HCT116 (cell line): ENCODE results near the gene TNS2. TPM values are rescaled to one million over a fixed set of nuclear protein-coding genes. Genes with fewer than 3 reads are reported as not detected.
A peak's percentile ranks its signal among the peaks of the same experiment; 100 is the strongest.

Source experiments
- ATAC-seq: fragments of 200-7000 bp; cut with Tn5 transposase; 2 replicates; pipeline ENCODE4 v1.9.1; 2020; ENCODE audit warnings: mild to moderate bottlenecking, moderate library complexity
- BruUV-seq: library from RNA; stranded (reverse); fragments of 400-500 nt; replicated peaks from 2 replicates; lab custom pipeline; 2021; lab: Mats Ljungman, UMichigan
- CTCF ChIA-PET: fragments of 300-600 bp; sonication (Branson Sonifier 250); formaldehyde crosslinking; loops from one replicate; lab custom pipeline; 2021; ENCODE audit warnings: antibody characterized with exemption; lab: Charles Lee
- POLR2A ChIA-PET: fragments of 300-600, 350-600 bp; sonication (Branson Sonifier 250); formaldehyde crosslinking; loops from one replicate; lab custom pipeline; 2021; ENCODE audit warnings: antibody characterized with exemption; lab: Charles Lee
- RAD21 ChIA-PET, 2 experiments: fragments of 300-600 bp; sonication (Branson Sonifier 250); formaldehyde crosslinking; loops; one replicate each; lab custom pipeline; 2023; ENCODE audit warnings: low total read pairs in 2 of 2; ENCODE audit not compliant: uncharacterized antibody in 2 of 2, unreplicated experiment in 2 of 2, low non-redundant PET in 1 of 2; lab: Charles Lee
- DNase-seq: peaks from one replicate; pipeline ENCODE4 v3.0.0-alpha.2; 2010; ENCODE audit warnings: low read depth, low spot score
- H2AFZ ChIP-seq: fragments of 200-600 bp; shearing (Covaris generic), sonication (generic); 2 replicates; pipeline ENCODE4 v1.6.1; 2017; ENCODE audit warnings: low read depth, mixed run types, mixed read lengths, antibody characterized with exemption, low read length; ENCODE audit not compliant: poor library complexity, severe bottlenecking
- H3K27ac ChIP-seq: 2 replicates; pipeline ENCODE4 v1.5.1; 2012; ENCODE audit warnings: low read depth, low read length
- H3K27me3 ChIP-seq: fragments of 200-600 bp; sonication (generic); 2 replicates; pipeline ENCODE4 v1.6.1; 2016; ENCODE audit warnings: mixed run types, low read length, mixed read lengths; ENCODE audit not compliant: insufficient read depth
- H3K36me3 ChIP-seq, 2 experiments: fragments of 200-500 bp in 1 of 2; fragments of 200-600 bp in 1 of 2; sonication (Bioruptor generic) in 1 of 2; sonication (generic) in 1 of 2; 2 replicates each; pipeline versions ENCODE4 v1.5.1 to v1.6.1; 2014 to 2016; ENCODE audit warnings: low read length in 2 of 2, inconsistent platforms in 1 of 2, mixed read lengths in 1 of 2, mixed run types in 1 of 2; ENCODE audit not compliant: insufficient read depth in 2 of 2, control insufficient read depth in 1 of 2
- H3K4me1 ChIP-seq, 2 experiments: fragments of 200-600 bp in 1 of 2; sonication (generic) in 1 of 2; 2 replicates each; pipeline versions ENCODE4 v1.5.1 to v1.6.1; 2012 to 2017; ENCODE audit warnings: low read length in 2 of 2, inconsistent platforms in 1 of 2, mild to moderate bottlenecking in 1 of 2, mixed read lengths in 1 of 2, mixed run types in 1 of 2, moderate library complexity in 1 of 2; ENCODE audit not compliant: insufficient read depth in 2 of 2, control insufficient read depth in 1 of 2
- H3K4me2 ChIP-seq: fragments of 200-600 bp; sonication (generic); 2 replicates; pipeline ENCODE4 v1.6.1; 2017; ENCODE audit warnings: mixed run types, low read length, mixed read lengths
- H3K4me3 ChIP-seq, 2 experiments: fragments of 200-600 bp in 1 of 2; sonication (generic) in 1 of 2; replicated peaks in 1 of 2; 2 replicates each; pipeline ENCODE4 v1.5.1; 2011 to 2016; ENCODE audit warnings: low read length in 2 of 2, control low read depth in 1 of 2, low read depth in 1 of 2, mild to moderate bottlenecking in 1 of 2, mixed read lengths in 1 of 2, mixed run types in 1 of 2
- H3K79me2 ChIP-seq: fragments of 200-600 bp; sonication (generic); 2 replicates; pipeline ENCODE4 v1.6.1; 2017; ENCODE audit warnings: mild to moderate bottlenecking, mixed run types, low read length, moderate library complexity, mixed read lengths; ENCODE audit not compliant: insufficient read depth
- H3K9ac ChIP-seq: fragments of 200-600 bp; sonication (generic); 2 replicates; pipeline ENCODE4 v1.6.1; 2016; ENCODE audit warnings: low read length, mixed read lengths
- H3K9me2 ChIP-seq: fragments of 200-600 bp; sonication (generic), shearing (Covaris generic); 2 replicates; pipeline ENCODE4 v1.6.1; 2017; ENCODE audit warnings: mixed run types, mild to moderate bottlenecking, moderate library complexity; ENCODE audit not compliant: insufficient read depth
- H3K9me3 ChIP-seq, 2 experiments: fragments of 200-500 bp in 1 of 2; fragments of 200-600 bp in 1 of 2; sonication (Bioruptor generic) in 1 of 2; sonication (generic) in 1 of 2; 2 replicates each; pipeline ENCODE4 v1.6.1; 2014 to 2017; ENCODE audit warnings: low read length in 2 of 2, mixed read lengths in 2 of 2, inconsistent platforms in 1 of 2, low read depth in 1 of 2, mild to moderate bottlenecking in 1 of 2, mixed run types in 1 of 2, moderate library complexity in 1 of 2; ENCODE audit not compliant: control insufficient read depth in 1 of 2, insufficient read depth in 1 of 2
- H4K20me1 ChIP-seq: fragments of 200-600 bp; sonication (generic), shearing (Covaris generic); 2 replicates; pipeline ENCODE4 v1.6.1; 2017; ENCODE audit warnings: mixed run types, mild to moderate bottlenecking, moderate library complexity; ENCODE audit not compliant: insufficient read depth
- ATF3 ChIP-seq: IDR thresholded peaks from 2 replicates; pipeline ENCODE4 v1.6.1; 2012
- CBX3 ChIP-seq: IDR thresholded peaks from 2 replicates; pipeline ENCODE4 v1.6.1; 2012; ENCODE audit warnings: low read depth
- CEBPB ChIP-seq: IDR thresholded peaks from 2 replicates; pipeline ENCODE4 v1.6.1; 2012; ENCODE audit warnings: low read depth
- CTCF ChIP-seq, 3 experiments: fragments of 200-600 bp in 1 of 3; sonication (generic) in 1 of 3; IDR thresholded peaks in 2 of 3; conservative IDR thresholded peaks in 1 of 3; 2 replicates each; pipeline ENCODE4 v1.5.1; 2012 to 2017; ENCODE audit warnings: low read depth in 2 of 3, low read length in 2 of 3, antibody characterized with exemption in 1 of 3, borderline replicate concordance in 1 of 3, control low read depth in 1 of 3, mild to moderate bottlenecking in 1 of 3, mixed read lengths in 1 of 3, mixed run types in 1 of 3, moderate library complexity in 1 of 3; ENCODE audit not compliant: insufficient read depth in 1 of 3
- EGR1 ChIP-seq: IDR thresholded peaks from 2 replicates; pipeline ENCODE4 v1.6.1; 2012; ENCODE audit warnings: low read depth
- ELF1 ChIP-seq: IDR thresholded peaks from 2 replicates; pipeline ENCODE4 v1.6.1; 2012; ENCODE audit warnings: low read depth, borderline replicate concordance
- EZH2 ChIP-seq: fragments of 200-600 bp; sonication (generic); IDR thresholded peaks from 2 replicates; pipeline ENCODE4 v1.6.1; 2017; ENCODE audit warnings: antibody characterized with exemption, mixed run types
- FOSL1 ChIP-seq: IDR thresholded peaks from 2 replicates; pipeline ENCODE4 v1.6.1; 2012; ENCODE audit warnings: low read depth
- JUND ChIP-seq: IDR thresholded peaks from 2 replicates; pipeline ENCODE4 v1.6.1; 2012
- MAX ChIP-seq: IDR thresholded peaks from 2 replicates; pipeline ENCODE4 v1.6.1; 2012
- POLR2A ChIP-seq: IDR thresholded peaks from 2 replicates; pipeline ENCODE4 v1.7.0; 2011; ENCODE audit warnings: borderline replicate concordance; ENCODE audit not compliant: insufficient read depth, insufficient read length; ENCODE audit errors: extremely low read depth
- POLR2AphosphoS5 ChIP-seq: IDR thresholded peaks from 2 replicates; pipeline ENCODE4 v1.6.1; 2011; ENCODE audit warnings: mild to moderate bottlenecking, low read depth, low read length, moderate library complexity
- REST ChIP-seq: IDR thresholded peaks from 2 replicates; pipeline ENCODE4 v1.6.1; 2012; ENCODE audit warnings: low read depth
- SP1 ChIP-seq: IDR thresholded peaks from 2 replicates; pipeline ENCODE4 v1.6.1; 2012; ENCODE audit warnings: low read depth
- YY1 ChIP-seq: IDR thresholded peaks from 2 replicates; pipeline ENCODE4 v1.6.1; 2011; ENCODE audit warnings: low read length, low read depth, moderate library complexity, mild to moderate bottlenecking; ENCODE audit not compliant: insufficient replicate concordance; ENCODE audit errors: extremely low read depth
- ZBTB33 ChIP-seq: IDR thresholded peaks from 2 replicates; pipeline ENCODE4 v1.6.1; 2011; ENCODE audit warnings: mild to moderate bottlenecking, low read length, moderate library complexity; ENCODE audit not compliant: insufficient replicate concordance; ENCODE audit errors: extremely low read depth
- ZFX ChIP-seq: fragments of 450-650 bp; IDR thresholded peaks from 2 replicates; pipeline ENCODE4 v1.6.1; 2017
- ZNF274 ChIP-seq: fragments of 200-500 bp; sonication (Bioruptor generic); IDR thresholded peaks from 2 replicates; pipeline ENCODE4 v1.6.1; 2014; ENCODE audit warnings: mild to moderate bottlenecking, low read depth, low read length, inconsistent platforms
- intact Hi-C: fragments of 100-400 bp; cut with micrococcal nuclease; formaldehyde crosslinking; loops from 2 replicates; pipeline ENCODE4 v1.10.0; 2022
- total RNA-seq: library from RNA; stranded (reverse); gene quantifications from one replicate; pipeline ENCODE4 v1.2.1, GENCODE V29; 2021; ENCODE audit not compliant: unreplicated experiment

TNS2 gene
- total RNA-seq, 1 experiment from 2014 or later, result 25.7 TPM

- no peak overlapping the region for H2AFZ ChIP-seq
- intact Hi-C loops, result no loop called here
- no peak overlapping the region for H3K4me3 ChIP-seq
- H3K9me2 ChIP-seq, result no peaks in the 10 kb centered on the region
- no peak for ATAC-seq
- H3K9ac ChIP-seq, result no peak overlapping the region
- peaks cover 73 to 77% of the 10 kb centered on the region in 2 experiments for H3K36me3 ChIP-seq
- no peak overlapping the region for H3K27ac ChIP-seq
- H4K20me1 ChIP-seq, result peaks cover 20% of the 10 kb centered on the region; the same call in 1 of the 2 replicates
- TF ChIP-seq ZNF274 (no peak), ZBTB33 (no peak), ZFX (no peak), POLR2AphosphoS5 (no peak), CTCF (IDR thresholded peaks at IDR 0.05 in 2 of 3, conservative IDR thresholded peaks at IDR 0.05 in 1 of 3; ENCODE audit: borderline replicate concordance in 1 of 3, insufficient read depth in 1 of 3, low read depth in 2 of 3, low read length in 2 of 3) (no peak), EGR1 (no peak), ELF1 (no peak), FOSL1 (no peak), ATF3 (no peak), YY1 (no peak), MAX (no peak), CEBPB (no peak), EZH2 (no peak), POLR2A (no peak), CBX3 (no peak), REST (no peak), SP1 (no peak), JUND (no peak)
- H3K79me2 ChIP-seq, result peaks cover 79% of the 10 kb centered on the region
- no peaks in the 10 kb centered on the region for H3K27me3 ChIP-seq
- no peak overlapping the region for H3K4me2 ChIP-seq
- CTCF ChIA-PET, result no interaction called here
- H3K9me3 ChIP-seq, result no peaks in the 10 kb centered on the region
- H3K4me1 ChIP-seq, result peaks cover 0 to 4% of the 10 kb centered on the region in 2 experiments; a peak in 1 of 4 replicates
- RAD21 ChIA-PET, result no interaction called here
- POLR2A ChIA-PET, result no interaction called here
- no peak for DNase-seq
- BruUV-seq, result TSS peak; percentile 2
Observed at GRCh38 chr12:53034459-53034858, 15.4 kb upstream of the TNS2 start.
